NCI-H1436 (cell line): ENCODE measurements around the gene TSGA10.
"Not testable (repeated sequence)": the region's sequence is repeated elsewhere in the genome, so short reads cannot be mapped to it uniquely, and the experiment has no call there.

Experiments used
- DNase-seq: peaks from one replicate; lab custom pipeline; 2025; lab: John Stamatoyannopoulos, UW

The TSGA10 gene

GRCh38 chr2:99154643-99155536 is at the start of gene TSGA10, which contains the start of gene LIPT1:
Gene TSGA10, minus strand, starts transcription at chr2:99154942. Its CDS starts 45,503 bp downstream, at chr2:99109439.
Gene LIPT1, plus strand, starts transcription at chr2:99154967. Its CDS starts 6,991 bp downstream, at chr2:99161958.
- peak; percentile 90 for DNase-seq

GRCh38 chr2:99201959-99202678 is 47.4 kb upstream of the TSGA10 start:
- no peak for DNase-seq

- DNase-seq: no peak
These were observed 45.5 kb upstream of the TSGA10 start for GRCh38 chr2:99200076-99200800.

- DNase-seq: no peak
These were observed 43.5 kb upstream of the TSGA10 start for GRCh38 chr2:99198103-99198841.

- DNase-seq: not testable (repeated sequence)
These were observed 37.6 kb upstream of the TSGA10 start for GRCh38 chr2:99192364-99192763.

GRCh38 chr2:99190548-99190947 is 35.8 kb upstream of the TSGA10 start:
- DNase-seq: no peak

- DNase-seq: no peak
These were observed 33.6 kb upstream of the TSGA10 start for GRCh38 chr2:99188357-99188756.

- DNase-seq: no peak
These were observed 32.3 kb upstream of the TSGA10 start for GRCh38 chr2:99187011-99187410.

GRCh38 chr2:99184811-99185210 is 30.1 kb upstream of the TSGA10 start:
- DNase-seq: no peak

- DNase-seq: no peak
These were observed 28.3 kb upstream of the TSGA10 start for GRCh38 chr2:99183025-99183424.

GRCh38 chr2:99181624-99182000 is 26.9 kb upstream of the TSGA10 start:
- DNase-seq: no peak

GRCh38 chr2:99180755-99181623 is 26.2 kb upstream of the TSGA10 start, which contains the start of the genes MITD1 and MRPL30:
Gene MITD1, minus strand, starts transcription at chr2:99181058. Its CDS starts 77 bp downstream, at chr2:99180981.
Gene MRPL30, plus strand, starts transcription at chr2:99181184. Its CDS starts 5,020 bp downstream, at chr2:99186204.
- DNase-seq: peak; percentile 91

GRCh38 chr2:99171377-99172140 is 16.8 kb upstream of the TSGA10 start:
- DNase-seq: no peak

GRCh38 chr2:99169534-99169933 is 14.8 kb upstream of the TSGA10 start:
- DNase-seq: no peak

GRCh38 chr2:99166218-99166617 is 11.5 kb upstream of the TSGA10 start:
- no peak for DNase-seq

- DNase-seq: no peak
These were observed 4.9 kb upstream of the TSGA10 start for GRCh38 chr2:99159594-99159993.

GRCh38 chr2:99158599-99158998 is 3.9 kb upstream of the TSGA10 start:
- DNase-seq: no peak

- DNase-seq: no peak
These were observed 2.1 kb upstream of the TSGA10 start for GRCh38 chr2:99156891-99157290.

- no peak for DNase-seq
These were observed 679 bp downstream of the TSGA10 start for GRCh38 chr2:99153921-99154604.
